HG02571 (cell line): ENCODE data around the gene HSD11B2.

ENCODE experiments used
- ATAC-seq: cut with Tn5 transposase; IDR thresholded peaks from one replicate; pipeline ENCODE4 v1.9.1; 2021; ENCODE audit warnings: mild to moderate bottlenecking, moderate library complexity; ENCODE audit not compliant: unreplicated experiment

The HSD11B2 gene

DNA sequence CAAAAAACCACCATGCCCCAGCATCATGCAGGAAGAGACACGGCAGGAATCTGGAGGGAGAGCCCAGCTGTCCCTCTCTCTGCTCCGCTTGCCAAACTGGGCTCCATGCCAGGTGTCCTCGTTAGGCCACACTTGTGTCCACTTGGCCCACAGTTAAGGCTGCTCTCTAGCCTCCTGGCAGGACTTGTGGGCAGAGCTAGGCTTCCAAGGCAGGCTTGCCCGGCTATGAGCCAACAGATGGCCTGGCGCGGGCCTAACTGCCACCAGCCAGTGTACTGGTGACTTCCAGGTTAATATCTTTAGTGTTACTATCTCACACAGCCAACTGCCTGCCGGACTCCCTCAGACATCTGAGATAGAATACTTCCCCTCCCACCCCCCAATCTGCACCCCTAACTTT, 39.4 kb downstream of the HSD11B2 start:
- no peak for ATAC-seq

GRCh38 chr16:67471758-67472384, 41.0 kb downstream of the HSD11B2 start:
- ATAC-seq = no peak

- ATAC-seq = no peak
Measured at GRCh38 chr16:67474551-67475455, 43.9 kb downstream of the HSD11B2 start.

DNA sequence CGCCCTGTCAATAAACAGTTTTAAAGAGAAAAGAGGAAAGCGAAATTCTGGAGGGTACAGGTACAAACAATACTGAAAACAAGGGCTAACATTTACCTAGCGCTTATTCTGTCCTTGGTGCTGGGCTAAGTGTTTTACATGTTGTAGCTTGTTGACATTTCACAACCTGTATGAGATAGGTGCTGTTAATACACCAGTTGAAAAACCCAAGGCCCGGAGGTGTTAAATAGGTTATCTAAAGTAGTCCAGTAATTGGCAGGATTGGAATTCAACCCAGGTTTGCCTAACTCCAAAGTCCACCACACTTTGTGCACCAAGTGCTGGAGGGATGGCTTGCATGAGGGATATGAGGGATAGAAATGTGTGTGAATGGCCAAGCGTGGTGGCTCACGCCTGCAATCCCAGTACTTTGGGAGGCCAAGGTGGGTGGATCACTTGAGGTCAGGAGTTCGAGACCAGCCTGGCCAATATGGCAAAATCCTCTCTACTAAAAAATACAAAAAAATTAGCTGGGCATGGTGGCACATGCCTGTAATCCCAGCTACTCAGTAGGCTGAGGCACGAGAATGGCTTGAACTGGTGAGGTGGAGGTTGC, 47.1 kb downstream of the HSD11B2 start:
- no peak for ATAC-seq

GRCh38 chr16:67480833-67481560, 50.1 kb downstream of the HSD11B2 start, which contains the start of gene ATP6V0D1:
Gene ATP6V0D1 (minus strand): TSS chr16:67481157. CDS start chr16:67481086, 71 bp downstream.
- ATAC-seq = peak; percentile 96

- peak; percentile 6 for ATAC-seq
Measured at GRCh38 chr16:67481561-67482232, 50.8 kb downstream of the HSD11B2 start.

GRCh38 chr16:67482233-67482924, 51.5 kb downstream of the HSD11B2 start:
- ATAC-seq = no peak

DNA sequence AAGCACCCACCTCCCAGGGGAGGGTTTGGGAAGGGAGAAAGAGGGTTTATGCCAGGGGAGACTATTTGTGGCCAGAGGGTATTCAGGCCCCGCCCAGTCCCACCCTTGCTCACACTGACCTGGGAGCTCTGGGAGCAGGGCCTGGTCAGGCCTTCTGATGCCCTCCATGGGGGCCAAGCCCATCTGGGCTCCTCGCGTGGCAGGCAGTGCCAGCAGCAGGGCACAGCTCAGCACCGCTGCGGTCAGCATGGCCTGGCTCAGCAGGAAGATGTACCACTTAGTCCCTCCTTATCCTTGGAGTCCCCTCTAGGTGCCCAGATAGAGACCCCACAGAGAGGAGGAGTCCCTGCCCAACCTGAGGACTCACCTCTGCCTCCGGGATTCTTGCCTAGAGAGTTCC, 52.2 kb downstream of the HSD11B2 start, which contains the start of gene AGRP:
TSS of gene AGRP (minus strand) at position 398 of the 400 bp plus-strand sequence. CDS start at position 249, 149 bp downstream.
- ATAC-seq = no peak

DNA sequence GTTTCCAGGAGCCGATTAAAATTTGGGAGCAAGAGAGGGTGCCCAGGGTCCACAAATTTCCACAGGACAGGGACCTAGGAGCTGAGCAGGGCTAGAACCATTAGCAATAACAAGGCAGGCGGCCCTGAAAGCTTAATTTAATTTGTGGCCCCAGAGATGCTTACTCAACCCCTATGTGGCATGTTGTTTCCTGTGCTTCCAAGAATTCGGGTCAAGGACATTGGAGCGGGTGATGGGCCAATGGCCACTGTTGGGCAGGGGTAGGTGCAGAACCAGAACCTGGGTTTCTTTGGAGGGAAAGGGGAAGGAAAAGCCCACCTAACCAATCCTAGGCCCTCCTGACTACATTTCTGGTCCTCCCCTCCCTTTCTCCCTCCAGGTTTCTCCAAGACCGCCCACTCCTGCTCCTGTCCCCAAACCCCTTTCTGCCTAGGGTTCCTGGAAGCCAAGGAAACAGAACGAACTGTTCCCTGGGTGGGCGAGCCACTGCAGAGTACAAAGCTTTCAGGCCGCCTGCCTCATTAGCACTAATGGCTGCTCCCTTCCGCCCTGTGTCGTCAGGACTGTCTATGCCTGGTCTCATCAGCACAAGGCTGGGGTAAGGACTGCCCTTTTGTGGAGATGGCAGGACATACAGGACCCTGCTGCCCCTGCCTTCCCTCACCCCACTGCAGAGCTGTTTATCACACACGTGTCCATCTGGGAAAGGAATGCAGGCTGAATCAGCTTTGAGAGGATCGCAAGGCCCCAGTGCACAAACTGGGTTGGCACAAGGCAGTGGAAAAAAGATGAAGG, 53.0 kb downstream of the HSD11B2 start:
- no peak for ATAC-seq

DNA sequence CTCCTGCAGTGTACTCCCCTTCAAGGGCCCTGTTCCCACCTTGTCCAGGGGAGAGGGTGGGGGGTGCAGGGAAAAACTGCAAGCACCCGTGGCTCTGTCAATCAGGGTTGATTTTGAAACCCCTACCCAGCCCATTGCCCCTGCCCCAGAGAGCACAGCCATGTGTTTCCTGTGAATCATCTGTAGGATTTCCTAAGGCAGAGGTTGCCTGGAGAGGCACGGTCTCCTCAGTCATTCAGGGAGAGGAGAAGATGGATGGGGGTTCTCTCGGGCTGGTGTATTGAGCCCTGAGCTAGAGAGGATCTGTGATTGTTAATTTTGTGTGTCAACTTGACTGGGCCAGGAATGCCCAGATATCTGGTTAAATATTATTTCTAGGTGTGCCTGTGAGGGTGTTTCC, 55.9 kb downstream of the HSD11B2 start:
- no peak for ATAC-seq
